Stimulated activated CD4-positive, alpha-beta T cell treated with anti-CD3 and anti-CD28 coated beads, Interleukin-15, amount 100 ng/mL, for 48 hours (primary cell): ENCODE data around the gene SDK1.
"Not testable (repeated sequence)": the region's sequence is repeated elsewhere in the genome, so short reads cannot be mapped to it uniquely, and the experiment has no call there.

Experiments used
- DNase-seq, 2 donors: peaks; one replicate each; pipeline ENCODE4 v3.0.0-alpha.2; 2020; ENCODE audit warnings: low read depth in 2 of 2

Gene SDK1

DNA sequence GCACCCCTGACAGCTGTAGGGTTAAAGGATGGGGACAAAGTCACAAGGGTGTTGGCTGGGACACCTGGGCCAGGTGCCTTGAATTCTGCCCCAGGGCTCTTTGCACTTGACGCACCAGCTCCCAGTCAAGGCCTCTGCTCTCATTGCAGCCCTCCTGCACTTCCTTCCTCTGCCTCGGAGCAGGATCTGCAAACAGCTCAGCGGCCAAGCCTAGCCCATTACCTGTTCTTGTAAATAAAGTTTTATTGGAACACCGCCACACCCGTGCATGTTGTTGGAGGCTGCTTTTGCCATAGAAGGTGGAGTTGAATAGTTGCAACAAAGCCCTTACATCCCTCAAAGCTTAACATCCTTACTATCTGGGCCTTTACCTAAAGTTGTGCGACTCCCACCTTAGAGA lies 897.2 kb downstream of the SDK1 start:
- no peak for DNase-seq

DNA sequence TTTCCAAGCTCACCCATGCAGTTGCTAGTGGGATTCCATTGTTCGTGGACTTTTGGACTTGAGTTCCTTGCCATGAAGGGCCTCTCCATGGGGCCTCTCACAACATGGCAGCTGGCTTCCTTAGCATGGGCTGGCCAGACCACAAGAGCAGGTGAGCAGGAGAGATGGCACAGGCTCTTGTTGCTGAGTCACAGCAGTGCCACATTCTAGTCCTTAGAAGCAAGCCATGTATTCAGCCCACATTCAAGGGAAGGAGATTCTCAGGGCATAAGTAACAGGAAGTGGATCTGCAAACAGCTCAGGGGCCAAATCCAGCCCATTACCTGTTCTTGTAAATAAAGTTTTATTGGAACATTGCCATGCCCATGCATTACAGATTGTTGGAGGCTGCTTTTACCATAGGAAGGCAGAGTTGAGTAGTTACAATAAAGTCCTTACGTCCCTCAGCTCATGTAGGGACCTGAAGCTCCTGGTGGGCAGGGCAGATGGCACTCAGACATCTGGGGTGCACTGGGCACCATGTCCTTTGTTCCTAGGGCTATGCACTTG lies 899.6 kb downstream of the SDK1 start:
- DNase-seq: no peak

DNA sequence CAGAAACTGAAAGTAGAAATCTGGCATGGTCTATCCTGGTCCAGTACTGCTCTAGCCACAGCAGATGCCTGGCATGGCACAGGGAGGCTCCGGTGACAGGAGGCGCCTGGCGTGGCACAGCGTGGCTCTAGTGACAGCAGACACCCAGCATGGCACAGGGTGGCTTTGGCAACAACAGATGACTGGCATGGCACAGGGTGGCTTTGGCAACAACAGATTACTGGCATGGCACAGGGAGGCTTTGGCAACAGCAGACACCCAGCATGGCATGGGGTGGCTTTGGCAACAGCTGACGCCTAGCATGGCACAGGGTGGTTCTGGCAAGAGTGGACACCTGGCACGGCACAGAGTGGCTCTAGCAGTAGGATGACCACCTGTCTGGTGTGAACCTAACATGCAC lies 900.5 kb downstream of the SDK1 start:
- no peak for DNase-seq

DNA sequence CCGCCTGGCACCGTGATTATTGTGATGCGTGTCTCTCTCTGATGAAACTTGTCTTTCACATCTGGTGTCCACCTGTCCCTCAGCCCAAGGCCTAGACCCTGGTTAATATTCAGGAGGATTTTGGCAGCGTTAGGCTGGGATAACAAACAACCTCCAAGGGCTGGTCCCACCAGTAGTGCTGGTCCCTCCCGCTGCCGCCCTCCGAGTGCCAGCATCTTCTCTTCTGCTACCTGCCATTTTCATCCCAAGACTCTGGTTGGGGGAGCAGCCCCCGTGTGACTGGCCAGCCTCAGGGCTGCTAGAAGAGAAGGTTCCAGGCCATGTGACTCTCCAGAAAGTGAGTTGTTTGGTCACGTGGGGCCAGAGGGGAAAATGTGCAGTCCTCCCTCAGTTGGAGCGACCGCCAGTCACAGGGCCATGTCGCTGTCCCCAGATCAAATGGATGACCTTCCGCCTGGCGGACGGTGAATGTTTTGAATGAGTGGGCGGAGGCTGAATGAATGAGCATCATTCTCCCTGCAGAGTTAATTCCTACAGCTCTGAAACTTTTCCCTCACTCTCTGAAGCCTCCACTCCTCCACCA lies 901.2 kb downstream of the SDK1 start:
- DNase-seq: no peak

DNA sequence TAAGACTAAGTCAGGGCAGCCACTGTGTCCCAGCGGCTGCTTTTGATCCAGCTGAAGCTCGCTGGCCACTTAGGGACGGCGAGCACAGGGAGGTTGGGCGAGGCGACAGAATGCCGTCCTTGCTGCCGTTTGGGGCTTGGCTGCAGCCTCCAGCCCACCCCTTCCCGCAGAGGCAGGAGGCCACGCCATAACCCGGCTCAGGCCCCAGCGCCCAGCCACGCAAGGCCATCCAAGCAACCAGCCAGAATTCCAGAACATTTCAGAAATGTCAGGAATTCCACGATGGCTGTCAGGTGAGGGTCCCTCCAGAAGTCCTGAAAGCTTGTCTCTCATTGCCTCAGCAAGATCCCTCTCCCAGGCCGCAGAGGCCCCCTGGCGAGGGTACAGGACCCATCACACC lies 901.9 kb downstream of the SDK1 start:
- DNase-seq: no peak

DNA sequence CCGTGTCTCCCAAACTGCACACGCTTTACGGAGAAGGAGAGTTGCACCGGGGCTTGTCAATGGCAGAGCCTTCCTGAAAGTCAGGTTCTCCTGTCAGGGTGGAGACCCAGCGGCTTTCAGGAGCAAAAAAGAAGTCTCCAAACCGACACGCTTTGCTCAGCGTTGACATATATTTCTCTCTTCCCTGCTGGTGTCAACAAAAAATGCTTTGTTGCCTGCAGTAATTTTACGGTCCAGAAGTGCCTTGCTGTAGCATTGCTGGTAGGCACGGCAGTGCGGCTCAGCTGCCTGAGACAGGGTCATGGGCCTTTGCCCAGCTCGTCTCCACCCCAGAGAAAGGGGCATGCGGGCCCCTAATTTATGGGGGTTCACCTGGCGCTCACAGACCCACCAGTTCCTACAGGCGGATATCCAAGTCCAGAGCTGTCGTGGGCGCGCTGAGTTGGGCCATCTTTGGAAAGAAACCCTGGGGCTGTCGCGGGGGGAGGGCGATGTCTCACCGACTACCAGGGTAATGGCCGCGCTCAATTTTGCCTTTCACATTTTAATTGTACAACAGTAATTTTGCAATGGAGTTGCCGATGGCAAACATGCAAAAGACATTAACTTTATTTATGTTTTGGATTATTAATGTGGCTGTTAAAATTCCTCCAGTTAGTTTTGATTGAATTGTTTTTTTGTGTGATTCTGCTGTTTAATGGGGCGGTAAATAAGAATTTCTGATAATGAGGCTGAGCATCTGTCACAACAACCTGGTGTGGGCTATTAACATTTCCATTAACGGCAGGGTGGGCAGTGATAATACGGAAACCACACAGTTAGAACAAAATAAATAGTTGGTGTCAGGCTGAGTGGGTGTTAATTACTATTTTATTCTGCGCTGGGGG lies 902.8 kb downstream of the SDK1 start:
- no peak for DNase-seq

DNA sequence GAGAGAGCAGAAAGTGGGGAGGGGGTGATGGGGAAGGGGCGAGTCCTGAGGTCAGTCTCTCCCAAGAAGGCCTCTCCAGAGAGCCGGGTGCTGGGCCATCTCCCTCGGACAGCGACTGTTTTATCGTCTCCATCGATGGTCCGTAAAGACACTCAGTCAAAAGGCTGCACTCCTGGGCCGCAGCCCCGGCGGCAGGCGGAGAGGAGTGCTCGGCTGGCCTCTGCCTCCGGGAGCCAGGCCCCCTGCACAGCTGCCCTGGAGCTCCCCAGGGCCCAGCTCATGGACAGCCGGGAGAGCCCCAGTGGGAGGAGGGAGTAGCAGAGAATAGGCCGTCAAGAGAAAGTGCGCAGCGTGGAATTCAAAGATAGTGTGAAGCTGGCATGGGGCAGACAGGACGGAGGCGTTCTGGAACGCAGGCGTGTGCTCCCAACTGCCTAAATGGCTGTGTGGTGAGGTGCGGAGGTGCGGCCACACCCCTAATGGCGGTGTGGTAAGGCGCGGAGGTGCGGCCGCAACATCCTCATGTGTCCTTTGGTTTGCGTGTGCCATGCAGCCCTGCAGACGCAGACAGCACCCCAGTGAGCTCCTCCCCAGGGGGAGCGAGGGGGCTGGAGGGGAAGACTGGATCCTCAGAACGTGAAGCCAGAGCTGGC lies 903.6 kb downstream of the SDK1 start:
- peak in 1 of 2 donors; percentile 9 for DNase-seq

DNA sequence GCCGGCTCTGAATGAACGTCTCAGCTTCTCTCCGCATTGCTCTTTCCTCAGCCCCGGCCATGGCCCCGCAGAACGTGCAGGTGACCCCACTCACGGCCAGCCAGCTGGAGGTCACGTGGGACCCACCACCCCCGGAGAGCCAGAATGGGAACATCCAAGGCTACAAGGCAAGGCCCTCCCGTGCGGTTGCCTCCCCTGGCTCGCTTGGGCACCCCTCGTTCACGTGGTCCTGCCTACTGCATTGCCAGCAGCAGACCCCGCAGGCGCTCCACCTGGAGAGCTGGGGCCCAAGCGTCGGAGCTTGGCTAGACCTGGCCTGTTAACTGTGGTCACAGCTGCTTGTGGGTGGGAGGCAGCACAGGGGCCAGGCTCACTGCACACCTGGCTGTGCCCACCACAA lies 904.8 kb downstream of the SDK1 start:
- no peak for DNase-seq

DNA sequence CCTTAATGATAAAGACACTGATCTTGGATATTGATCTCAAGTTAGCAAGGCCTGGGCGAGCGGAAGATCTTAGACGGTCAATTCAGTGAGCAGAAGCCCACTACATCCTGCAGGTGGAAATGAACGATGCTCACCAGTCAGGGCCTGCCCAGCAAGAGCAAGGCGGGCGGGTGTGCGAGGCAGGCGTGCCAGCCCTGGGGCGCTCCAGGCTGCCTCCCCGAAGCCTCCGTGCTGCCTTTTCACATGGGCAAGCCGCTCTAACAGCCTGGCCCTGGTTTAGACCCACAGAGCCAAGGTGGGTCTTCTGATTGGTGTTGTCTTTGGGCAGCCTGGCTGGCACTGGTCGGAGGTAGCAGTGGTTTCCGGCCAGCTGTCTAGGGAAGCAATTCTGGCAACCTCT lies 906.0 kb downstream of the SDK1 start:
- no peak for DNase-seq

DNA sequence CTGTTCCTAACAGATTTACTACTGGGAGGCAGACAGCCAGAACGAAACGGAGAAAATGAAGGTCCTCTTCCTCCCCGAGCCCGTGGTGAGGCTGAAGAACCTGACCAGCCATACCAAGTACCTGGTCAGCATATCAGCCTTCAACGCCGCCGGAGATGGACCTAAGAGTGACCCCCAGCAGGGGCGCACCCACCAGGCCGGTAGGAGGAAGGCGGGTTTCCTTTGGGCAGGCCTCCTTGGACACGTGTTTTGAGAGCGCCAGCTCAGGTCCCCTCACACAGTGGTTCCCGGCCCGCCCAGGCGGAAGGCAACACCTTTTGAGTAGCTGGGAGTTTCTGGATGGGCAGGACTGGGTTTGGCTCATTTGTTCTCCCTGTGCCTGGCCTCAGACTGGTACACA lies 907.0 kb downstream of the SDK1 start:
- no peak for DNase-seq

DNA sequence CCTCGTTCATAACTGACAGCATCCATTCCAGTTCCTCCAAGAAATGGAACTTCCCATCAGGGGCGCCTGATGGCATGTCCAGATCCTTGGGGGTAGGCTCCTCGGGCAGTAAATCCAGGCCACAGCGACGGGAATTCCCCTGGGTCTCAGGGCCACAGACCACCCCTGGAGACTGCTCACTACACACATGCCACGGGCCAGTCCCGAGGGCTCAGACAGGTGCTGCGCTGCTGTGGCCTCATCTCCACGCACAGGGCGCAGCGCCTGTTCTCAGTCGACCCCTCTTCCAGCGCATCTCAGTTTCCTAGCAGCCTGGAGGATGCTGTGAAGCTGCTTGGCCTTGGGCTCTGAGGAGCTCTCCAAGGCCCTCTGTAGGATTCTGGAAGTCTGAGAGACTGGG lies 907.5 kb downstream of the SDK1 start:
- no peak for DNase-seq

DNA sequence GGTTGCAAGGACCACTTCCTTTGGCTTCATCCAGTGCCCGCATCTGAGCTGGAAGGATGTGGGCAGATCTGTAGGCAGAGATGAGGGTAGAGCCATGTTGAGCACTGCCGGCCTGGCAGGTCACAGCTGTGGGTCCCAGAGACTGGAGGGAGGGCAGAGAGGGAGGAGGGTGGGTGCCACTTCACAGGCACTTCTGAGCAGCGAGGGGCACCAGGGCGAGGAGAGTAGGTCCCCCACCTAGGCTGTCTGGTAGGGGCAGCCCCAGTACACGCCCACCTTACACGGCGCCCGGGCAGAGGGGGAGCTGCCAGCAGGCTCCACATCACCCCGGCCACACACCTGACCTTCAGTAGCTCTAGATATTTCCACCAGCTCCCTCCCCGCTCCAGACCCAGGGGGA lies 908.1 kb downstream of the SDK1 start:
- no peak for DNase-seq

DNA sequence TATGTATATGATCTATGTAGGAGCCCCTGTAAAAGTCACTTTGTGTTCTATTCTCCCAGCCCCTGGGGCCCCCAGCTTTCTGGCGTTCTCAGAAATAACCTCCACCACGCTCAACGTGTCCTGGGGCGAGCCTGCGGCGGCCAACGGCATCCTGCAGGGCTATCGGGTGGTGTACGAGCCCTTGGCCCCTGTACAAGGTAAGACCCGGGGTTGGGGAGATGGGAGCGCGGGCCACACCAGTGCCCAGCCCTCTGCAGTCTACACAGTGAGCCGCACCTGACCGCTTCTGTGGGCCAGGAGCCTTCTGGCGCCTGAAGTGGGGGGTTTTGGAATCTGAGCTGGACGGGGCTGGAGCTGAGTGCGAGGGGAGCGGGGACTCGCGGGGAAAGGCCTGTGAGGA lies 908.9 kb downstream of the SDK1 start:
- DNase-seq: no peak

DNA sequence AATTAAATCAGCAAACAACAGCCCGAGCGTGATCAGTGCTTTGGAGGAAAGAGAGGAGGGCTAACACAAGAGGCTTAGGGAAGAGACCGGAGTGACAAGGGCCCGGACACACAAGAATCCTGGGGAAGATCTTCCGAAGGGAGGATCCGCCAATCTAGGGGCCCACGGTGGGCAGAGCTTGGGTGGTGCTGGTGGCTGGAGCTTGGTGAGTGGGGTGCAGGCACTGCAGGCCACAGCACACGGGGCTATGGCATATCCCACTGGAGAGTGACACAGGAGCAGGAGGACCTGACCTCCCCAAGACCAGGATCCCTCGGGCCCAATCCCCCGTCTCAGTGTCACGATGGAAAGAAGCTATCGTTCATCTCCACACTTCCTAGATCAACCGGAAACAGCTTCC lies 909.8 kb downstream of the SDK1 start:
- DNase-seq: no peak

DNA sequence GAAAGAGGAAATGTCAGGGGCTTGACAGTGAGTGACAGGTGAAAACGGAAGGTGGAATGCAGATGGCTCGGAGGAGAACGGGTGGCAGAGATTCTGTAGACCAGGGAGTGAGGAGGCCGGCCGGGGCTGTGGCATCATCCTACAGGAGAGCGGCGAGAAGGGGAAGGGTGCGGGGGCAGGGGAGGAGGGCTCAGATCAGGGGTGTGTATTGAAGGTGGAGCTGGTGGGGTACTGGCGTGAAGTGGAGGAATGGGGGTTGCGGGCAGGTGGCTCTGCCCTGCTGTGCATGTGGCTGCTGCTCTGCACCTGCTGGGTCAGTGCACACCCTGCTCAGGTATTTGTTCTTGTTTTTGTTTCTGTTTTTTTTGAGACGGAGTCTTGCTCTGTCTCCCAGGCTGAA lies 910.2 kb downstream of the SDK1 start:
- DNase-seq: no peak

DNA sequence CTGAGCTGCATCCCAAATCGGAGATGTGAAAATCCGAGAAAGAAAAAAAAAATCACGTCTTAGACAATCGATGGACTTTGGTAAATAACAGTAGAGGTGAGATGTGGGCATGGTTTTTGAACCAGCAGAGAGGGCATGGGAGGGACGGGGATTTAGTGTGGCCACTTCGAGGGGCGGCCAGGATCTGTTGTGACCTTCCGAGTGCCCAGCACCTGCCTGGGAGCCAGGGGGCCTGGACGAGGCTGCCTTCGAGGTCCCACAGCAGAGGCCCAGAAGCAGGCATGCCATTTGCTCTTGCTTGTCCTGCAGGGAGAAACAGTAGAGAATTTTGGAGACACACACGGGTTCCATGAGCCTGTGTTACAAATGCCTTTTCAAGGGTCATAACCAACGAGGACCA lies 911.3 kb downstream of the SDK1 start:
- DNase-seq: no peak

DNA sequence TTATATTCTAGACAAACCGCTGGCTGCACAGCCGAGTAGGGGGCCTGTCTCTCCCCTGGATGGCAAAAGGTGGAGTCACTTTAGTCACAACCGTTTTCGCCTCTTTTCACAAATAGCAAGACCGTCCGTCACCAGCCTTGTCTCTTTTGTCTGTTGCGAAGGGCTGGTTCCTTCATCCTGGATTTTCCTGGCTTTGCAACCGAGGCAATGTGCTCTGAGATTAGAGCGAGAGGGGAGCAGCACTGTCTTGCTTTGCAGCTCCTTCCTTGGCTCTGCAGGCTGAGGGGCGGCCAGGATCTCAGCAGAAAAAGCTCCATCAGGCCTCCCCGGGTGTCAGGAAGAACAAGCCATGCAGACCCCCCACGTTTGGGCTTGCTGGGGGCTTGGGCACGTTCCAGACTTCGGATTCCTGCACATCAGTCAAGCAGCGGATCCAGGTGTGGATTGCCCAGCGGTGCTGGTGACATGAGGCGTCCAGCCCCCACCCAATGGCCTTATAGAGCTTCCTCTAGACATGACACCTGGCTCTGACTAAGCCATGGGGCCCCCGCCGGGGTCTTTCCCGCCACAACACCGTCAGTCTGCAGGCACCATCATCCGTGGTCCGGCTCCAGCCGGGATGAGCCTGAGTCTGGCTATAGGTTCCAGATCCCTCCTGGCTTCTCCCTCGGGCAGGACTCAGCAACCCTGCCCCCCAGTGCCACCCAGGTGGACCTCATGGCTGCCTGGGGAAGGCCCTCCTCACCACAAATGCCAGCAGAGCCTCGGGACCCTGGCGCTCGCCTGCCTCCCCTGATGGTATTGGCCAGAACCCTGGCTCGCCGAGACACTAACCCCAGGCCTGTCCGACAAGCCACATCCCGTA lies 913.5 kb downstream of the SDK1 start:
- DNase-seq: no peak

DNA sequence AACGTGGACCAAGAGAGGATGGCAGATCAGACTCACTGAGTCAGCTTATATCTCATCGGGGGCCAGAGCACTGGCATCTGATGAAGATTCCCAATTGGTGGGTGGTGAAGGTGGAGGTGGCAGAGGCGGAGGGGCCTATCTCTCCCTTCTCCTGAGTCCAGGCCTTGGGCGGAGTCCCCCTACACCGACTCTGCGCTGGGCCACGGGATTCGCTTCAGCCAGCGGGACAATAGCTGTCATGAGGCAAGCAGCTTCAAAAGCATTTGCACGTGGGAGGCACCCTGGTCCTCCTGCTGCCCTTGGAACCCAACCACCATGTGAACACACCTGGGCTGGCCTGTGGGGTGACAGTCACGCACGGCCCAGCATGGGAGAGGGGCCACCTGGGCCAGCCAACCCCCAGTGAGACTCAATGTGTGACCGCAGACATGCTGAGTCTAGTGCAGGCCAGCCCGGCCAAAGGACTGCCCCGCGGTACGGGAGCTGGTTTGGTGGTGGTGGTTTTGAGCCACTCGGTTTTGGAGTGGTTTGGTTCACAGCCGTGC lies 914.2 kb downstream of the SDK1 start:
- DNase-seq: no peak

DNA sequence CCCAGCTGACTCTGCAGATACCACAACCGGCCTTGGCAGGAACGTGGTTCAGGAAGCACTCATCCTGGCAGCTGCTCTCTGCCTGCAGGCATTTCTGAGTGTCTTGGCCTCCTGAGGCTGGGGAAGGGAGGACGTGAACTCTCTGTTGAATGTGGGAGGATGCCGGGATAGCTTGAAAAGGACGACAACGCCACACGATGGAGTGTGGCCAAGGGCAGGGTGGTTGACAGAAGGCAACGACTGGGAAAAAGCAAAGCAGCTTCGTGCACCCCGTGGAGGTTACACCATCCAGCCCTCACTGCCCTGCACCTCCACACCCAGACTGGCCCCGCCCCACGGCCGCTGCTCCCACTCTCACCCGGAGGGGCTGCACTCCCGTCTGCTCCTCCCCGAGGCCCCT lies 915.0 kb downstream of the SDK1 start:
- DNase-seq: no peak

DNA sequence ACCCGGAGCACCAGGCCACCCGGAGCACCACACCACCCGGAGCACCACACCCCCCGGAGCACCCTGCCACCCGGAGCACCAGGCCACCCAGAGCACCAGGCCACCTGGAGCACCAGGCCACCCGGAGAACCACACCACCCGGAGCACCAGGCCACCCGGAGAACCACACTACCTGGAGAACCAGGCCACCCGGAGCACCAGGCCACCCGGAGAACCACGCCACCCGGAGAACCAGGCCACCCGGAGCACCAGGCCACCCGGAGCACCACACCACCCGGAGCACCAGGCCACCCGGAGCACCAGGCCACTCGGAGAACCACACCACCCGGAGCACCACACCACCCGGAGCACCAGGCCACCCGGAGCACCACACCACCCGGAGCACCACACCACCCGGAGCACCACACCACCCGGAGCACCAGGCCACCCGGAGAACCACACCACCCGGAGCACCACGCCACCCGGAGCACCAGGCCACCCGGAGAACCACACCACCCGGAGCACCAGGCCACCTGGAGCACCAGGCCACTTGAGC lies 916.1 kb downstream of the SDK1 start:
- DNase-seq: not testable (repeated sequence)

DNA sequence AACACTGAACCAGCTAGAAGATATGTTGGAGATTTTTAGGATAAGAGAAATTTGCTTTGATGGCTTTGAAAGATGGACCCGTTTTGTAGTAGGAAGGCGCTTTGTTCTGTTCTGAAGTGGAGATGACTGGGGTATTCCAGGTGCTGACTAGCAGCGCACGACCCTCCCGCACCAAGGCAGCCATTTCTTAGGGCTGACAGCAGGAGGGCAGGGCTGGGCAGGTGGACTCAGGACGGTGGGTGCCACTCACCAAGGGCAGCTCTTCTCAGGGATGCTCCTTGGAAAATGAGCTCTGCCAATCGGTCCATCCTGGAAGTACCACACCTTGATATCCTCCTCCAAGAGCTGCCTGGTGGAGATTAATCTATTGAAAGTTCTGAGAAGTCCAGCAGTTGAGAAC lies 917.4 kb downstream of the SDK1 start:
- DNase-seq: no peak
